ENCODE results near the gene EVA1A. TPM values are rescaled to one million over a fixed set of nuclear protein-coding genes. Genes with fewer than 3 reads are reported as not detected.

The EVA1A gene
- polyA plus RNA-seq, 2 of the 4 experiments (the other 2 are of a cell fraction): 2.5 to 19.0 TPM

DNA sequence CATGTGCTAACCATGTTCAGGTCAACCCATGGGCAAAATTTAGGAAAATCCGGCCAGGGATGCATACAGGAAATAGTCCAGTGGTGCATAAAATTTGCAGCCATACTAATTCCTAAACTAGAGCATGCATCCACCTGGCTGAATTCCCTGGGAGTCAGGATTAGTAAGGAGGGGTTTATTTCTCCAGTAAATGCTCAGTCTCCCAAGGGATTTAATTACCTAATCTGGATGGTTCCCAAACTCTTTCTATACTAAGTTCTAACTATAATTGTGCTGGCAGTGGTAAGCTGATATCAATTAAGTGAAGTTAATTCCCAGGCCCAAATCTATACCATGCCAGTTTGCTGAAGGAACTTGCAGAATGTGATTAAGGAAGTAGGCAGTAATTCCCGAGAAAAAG is 26.2 kb upstream of the EVA1A start:
- POLR2A ChIA-PET: no interaction called here
- 35% methylated on average over 2 of the region's 2 CpGs for WGBS (ENCODE audit: missing lambda C conversion rate)
- Histone ChIP-seq H3K9me3 (no peaks in the 10 kb centered on the region), H3K4me1 (0 out of 3 replicates have a peak, but pooled peaks cover 3% of the 10 kb centered on the region), H3K4me3 (no peak overlapping the region), H3K4me2 (no peak overlapping the region), H3K27ac (no peak overlapping the region)
- ATAC-seq: no peak
- CTCF ChIA-PET: interaction anchor here (1.1 to 1.3 kb wide), 2 partner anchors 22 to 26 kb away, joined by 3 to 6 read pairs; no protein-coding TSS in a partner anchor
- TF ChIP-seq, protein P1, sequence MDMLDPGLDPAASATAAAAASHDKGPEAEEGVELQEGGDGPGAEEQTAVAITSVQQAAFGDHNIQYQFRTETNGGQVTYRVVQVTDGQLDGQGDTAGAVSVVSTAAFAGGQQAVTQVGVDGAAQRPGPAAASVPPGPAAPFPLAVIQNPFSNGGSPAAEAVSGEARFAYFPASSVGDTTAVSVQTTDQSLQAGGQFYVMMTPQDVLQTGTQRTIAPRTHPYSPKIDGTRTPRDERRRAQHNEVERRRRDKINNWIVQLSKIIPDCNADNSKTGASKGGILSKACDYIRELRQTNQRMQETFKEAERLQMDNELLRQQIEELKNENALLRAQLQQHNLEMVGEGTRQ (IDR thresholded peaks at IDR 0.05): no peak
- TF ChIP-seq FOSB (CRISPR knock-in tag; IDR thresholded peaks at IDR 0.05) (no peak), CBX2 (IDR thresholded peaks at IDR 0.05; ENCODE audit: borderline replicate concordance, low read depth) (no peak), RNF2 (IDR thresholded peaks at IDR 0.05; ENCODE audit: borderline replicate concordance, low read depth) (no peak)
- no peak for FAIRE-seq
- DNase-seq (ENCODE audit: low read depth in 1 of 2, low spot score in 1 of 2): no peak

DNA sequence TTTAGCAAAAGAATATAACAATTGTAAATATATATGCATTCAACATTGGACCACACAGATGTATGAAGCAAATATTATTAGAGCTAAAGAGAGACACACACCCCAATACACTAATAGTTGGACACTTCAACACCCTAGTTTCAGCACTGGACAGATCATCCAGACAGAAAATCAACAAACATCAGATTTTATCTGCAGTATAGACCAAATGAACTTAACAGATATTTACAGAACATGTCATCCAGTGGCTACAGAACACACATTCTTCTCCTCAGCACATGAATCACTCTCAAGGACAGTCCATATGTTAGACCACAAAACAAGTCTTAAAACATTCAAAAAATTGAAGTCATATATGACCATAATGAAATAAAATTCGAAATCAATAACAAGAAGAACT is 22.1 kb upstream of the EVA1A start:
- TF ChIP-seq TFCP2L1 (CRISPR knock-in tag; IDR thresholded peaks at IDR 0.05) (no peak), EHMT2 (IDR thresholded peaks at IDR 0.05; ENCODE audit: low read depth) (no peak)
- TF ChIP-seq, protein P2, sequence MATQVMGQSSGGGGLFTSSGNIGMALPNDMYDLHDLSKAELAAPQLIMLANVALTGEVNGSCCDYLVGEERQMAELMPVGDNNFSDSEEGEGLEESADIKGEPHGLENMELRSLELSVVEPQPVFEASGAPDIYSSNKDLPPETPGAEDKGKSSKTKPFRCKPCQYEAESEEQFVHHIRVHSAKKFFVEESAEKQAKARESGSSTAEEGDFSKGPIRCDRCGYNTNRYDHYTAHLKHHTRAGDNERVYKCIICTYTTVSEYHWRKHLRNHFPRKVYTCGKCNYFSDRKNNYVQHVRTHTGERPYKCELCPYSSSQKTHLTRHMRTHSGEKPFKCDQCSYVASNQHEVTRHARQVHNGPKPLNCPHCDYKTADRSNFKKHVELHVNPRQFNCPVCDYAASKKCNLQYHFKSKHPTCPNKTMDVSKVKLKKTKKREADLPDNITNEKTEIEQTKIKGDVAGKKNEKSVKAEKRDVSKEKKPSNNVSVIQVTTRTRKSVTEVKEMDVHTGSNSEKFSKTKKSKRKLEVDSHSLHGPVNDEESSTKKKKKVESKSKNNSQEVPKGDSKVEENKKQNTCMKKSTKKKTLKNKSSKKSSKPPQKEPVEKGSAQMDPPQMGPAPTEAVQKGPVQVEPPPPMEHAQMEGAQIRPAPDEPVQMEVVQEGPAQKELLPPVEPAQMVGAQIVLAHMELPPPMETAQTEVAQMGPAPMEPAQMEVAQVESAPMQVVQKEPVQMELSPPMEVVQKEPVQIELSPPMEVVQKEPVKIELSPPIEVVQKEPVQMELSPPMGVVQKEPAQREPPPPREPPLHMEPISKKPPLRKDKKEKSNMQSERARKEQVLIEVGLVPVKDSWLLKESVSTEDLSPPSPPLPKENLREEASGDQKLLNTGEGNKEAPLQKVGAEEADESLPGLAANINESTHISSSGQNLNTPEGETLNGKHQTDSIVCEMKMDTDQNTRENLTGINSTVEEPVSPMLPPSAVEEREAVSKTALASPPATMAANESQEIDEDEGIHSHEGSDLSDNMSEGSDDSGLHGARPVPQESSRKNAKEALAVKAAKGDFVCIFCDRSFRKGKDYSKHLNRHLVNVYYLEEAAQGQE (IDR thresholded peaks at IDR 0.05): peak; percentile 72; the same call in 1 of the 2 replicates
- DNase-seq (ENCODE audit: low read depth in 1 of 2, low spot score in 1 of 2) (no peak), ATAC-seq (no peak), FAIRE-seq (no peak)
- H3K9me3 ChIP-seq: no peaks in the 10 kb centered on the region
- no peak overlapping the region for H3K27ac ChIP-seq
- 0% methylated on average over 1 of the region's 1 CpG for WGBS (ENCODE audit: missing lambda C conversion rate)
- no peaks in the 10 kb centered on the region for H3K4me1 ChIP-seq
- ChIA-PET POLR2A (no interaction called here), CTCF (interaction anchor here (6.2 kb wide), 1 partner anchor 27 kb away, joined by 41 read pairs; no protein-coding TSS in a partner anchor)
- H3K4me2 ChIP-seq: no peak overlapping the region
- H3K4me3 ChIP-seq: no peak overlapping the region

DNA sequence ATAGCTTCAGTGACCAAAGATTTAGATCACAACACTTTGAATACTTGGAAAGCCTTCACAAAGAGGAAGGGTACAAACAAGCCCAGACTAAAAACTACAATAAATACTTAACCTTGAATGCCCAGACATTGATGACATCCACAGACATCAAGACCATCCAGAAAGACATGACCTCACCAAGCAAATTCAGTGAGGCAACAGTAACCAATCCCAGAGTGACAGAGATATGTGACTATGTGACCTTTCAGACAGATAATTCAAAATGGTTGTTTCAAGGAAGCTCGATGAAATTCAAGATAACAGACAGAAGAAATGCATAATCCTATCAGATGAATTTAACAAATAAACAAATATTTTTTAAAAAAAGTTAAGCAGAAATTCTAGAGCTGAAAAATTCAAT is 19.9 kb upstream of the EVA1A start:
- H3K4me2 ChIP-seq: no peak overlapping the region
- H3K4me3 ChIP-seq: no peak overlapping the region
- DNase-seq (ENCODE audit: low read depth in 1 of 2, low spot score in 1 of 2) (no peak), FAIRE-seq (no peak), ATAC-seq (no peak)
- CTCF ChIA-PET: interaction anchor here (0.8 to 6.2 kb wide), 6 partner anchors 9 to 116 kb away, joined by 3 to 41 read pairs (median 3); no protein-coding TSS in a partner anchor
- TF ChIP-seq SREBF2 (IDR thresholded peaks at IDR 0.05): no peak
- TF ChIP-seq FOSL2 (IDR thresholded peaks at IDR 0.05): no peak
- no peak for TF ChIP-seq FOSL2 (CRISPR knock-in tag; IDR thresholded peaks at IDR 0.05)
- TF ChIP-seq HOXB13 (CRISPR knock-in tag; IDR thresholded peaks at IDR 0.05; ENCODE audit: low read depth): no peak
- TF ChIP-seq FOXS1 (CRISPR knock-in tag; IDR thresholded peaks at IDR 0.05): no peak
- TF ChIP-seq, protein P1 (IDR thresholded peaks at IDR 0.05): no peak
- TF ChIP-seq JUNB (IDR thresholded peaks at IDR 0.05): no peak
- no peak for TF ChIP-seq JUN (IDR thresholded peaks at IDR 0.05)
- TF ChIP-seq ZC3H11A (IDR thresholded peaks at IDR 0.05): no peak
- no peak for TF ChIP-seq FOSB (CRISPR knock-in tag; IDR thresholded peaks at IDR 0.05)
- TF ChIP-seq, protein P2 (IDR thresholded peaks at IDR 0.05): no peak
- TF ChIP-seq RFX5 (IDR thresholded peaks at IDR 0.05): no peak
- TF ChIP-seq KDM1A (IDR thresholded peaks at IDR 0.05; ENCODE audit: low read depth): no peak
- no peak for TF ChIP-seq TFCP2L1 (CRISPR knock-in tag; IDR thresholded peaks at IDR 0.05)
- no peak overlapping the region for H3K27ac ChIP-seq
- H3K4me1 ChIP-seq: no peaks in the 10 kb centered on the region
- 26% methylated on average over 1 of the region's 1 CpG for WGBS (ENCODE audit: missing lambda C conversion rate)
- no peaks in the 10 kb centered on the region for H3K9me3 ChIP-seq
- POLR2A ChIA-PET: no interaction called here
